Glomerular visceral epithelial cell (primary cell): ENCODE data around the gene GLIS1.

ENCODE experiments used
- DNase-seq: peaks from one replicate; pipeline ENCODE4 v3.0.0-alpha.2; 2016; ENCODE audit errors: extremely low spot score

Gene GLIS1

GRCh38 chr1:53693773-53694717 is 44.9 kb downstream of the GLIS1 start:
- no peak for DNase-seq

- no peak for DNase-seq
These were observed 45.6 kb downstream of the GLIS1 start for GRCh38 chr1:53693339-53693738.

GRCh38 chr1:53691326-53691725 is 47.6 kb downstream of the GLIS1 start:
- no peak for DNase-seq

- no peak for DNase-seq
These were observed 48.6 kb downstream of the GLIS1 start for GRCh38 chr1:53690411-53690810.

- peak; percentile 28 for DNase-seq
These were observed 49.1 kb downstream of the GLIS1 start for GRCh38 chr1:53689736-53690326.

GRCh38 chr1:53689223-53689622 is 49.7 kb downstream of the GLIS1 start:
- DNase-seq = no peak

GRCh38 chr1:53688381-53689102 is 50.4 kb downstream of the GLIS1 start:
- no peak for DNase-seq

- no peak for DNase-seq
These were observed 51.1 kb downstream of the GLIS1 start for GRCh38 chr1:53687901-53688300.

GRCh38 chr1:53687426-53687825 is 51.5 kb downstream of the GLIS1 start:
- DNase-seq = no peak

GRCh38 chr1:53686965-53687267 is 52.0 kb downstream of the GLIS1 start:
- DNase-seq = no peak

GRCh38 chr1:53686091-53686964 is 52.6 kb downstream of the GLIS1 start:
- DNase-seq = peak; percentile 41

GRCh38 chr1:53685272-53686051 is 53.5 kb downstream of the GLIS1 start:
- peak; percentile 76 for DNase-seq

GRCh38 chr1:53684741-53685140 is 54.2 kb downstream of the GLIS1 start:
- DNase-seq = no peak

- DNase-seq = no peak
These were observed 54.8 kb downstream of the GLIS1 start for GRCh38 chr1:53683986-53684740.

- DNase-seq = no peak
These were observed 56.1 kb downstream of the GLIS1 start for GRCh38 chr1:53682881-53683280.

GRCh38 chr1:53681977-53682685 is 56.8 kb downstream of the GLIS1 start:
- DNase-seq = no peak

- no peak for DNase-seq
These were observed 57.5 kb downstream of the GLIS1 start for GRCh38 chr1:53681351-53681976.

GRCh38 chr1:53680868-53681267 is 58.1 kb downstream of the GLIS1 start:
- DNase-seq = no peak
